ENCODE measurements around the gene OR8G1. TPM values are rescaled to one million over a fixed set of nuclear protein-coding genes. Genes with fewer than 3 reads are reported as not detected.

OR8G1 gene
- total RNA-seq, 4 donors from 2014 or later = not detected

DNA sequence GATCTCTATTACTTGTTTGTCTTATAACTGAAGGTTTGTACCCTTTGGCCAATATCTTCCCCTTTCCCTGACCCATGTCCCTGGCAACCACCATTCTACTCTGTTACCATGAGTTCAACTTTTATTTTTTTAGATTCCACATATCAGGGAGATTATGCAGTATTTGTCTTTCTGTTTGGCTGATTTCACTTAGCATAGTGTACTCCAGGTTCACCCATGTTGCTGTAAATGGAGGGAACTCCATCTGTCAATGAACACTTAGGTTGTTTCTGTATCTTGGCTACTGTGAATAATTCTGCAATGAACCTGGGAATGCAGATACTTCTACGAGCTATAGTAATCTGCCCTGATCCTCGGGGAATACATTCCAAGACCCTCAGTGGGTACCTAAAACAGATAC is 42.9 kb upstream of the OR8G1 start:
- Histone ChIP-seq H3K4me1 (peaks cover 0 to 4% (median 0%) of the 10 kb centered on the region in 4 donors), H3K36me3 (no peaks in the 10 kb centered on the region), H3K9me3 (no peaks in the 10 kb centered on the region), H3K27ac (no peak overlapping the region), H3K4me3 (no peak overlapping the region), H3K27me3 (no peaks in the 10 kb centered on the region)
- WGBS, 2 donors = 76 to 86% methylated on average over 2 of the region's 2 CpGs
- TF ChIP-seq, protein P1, sequence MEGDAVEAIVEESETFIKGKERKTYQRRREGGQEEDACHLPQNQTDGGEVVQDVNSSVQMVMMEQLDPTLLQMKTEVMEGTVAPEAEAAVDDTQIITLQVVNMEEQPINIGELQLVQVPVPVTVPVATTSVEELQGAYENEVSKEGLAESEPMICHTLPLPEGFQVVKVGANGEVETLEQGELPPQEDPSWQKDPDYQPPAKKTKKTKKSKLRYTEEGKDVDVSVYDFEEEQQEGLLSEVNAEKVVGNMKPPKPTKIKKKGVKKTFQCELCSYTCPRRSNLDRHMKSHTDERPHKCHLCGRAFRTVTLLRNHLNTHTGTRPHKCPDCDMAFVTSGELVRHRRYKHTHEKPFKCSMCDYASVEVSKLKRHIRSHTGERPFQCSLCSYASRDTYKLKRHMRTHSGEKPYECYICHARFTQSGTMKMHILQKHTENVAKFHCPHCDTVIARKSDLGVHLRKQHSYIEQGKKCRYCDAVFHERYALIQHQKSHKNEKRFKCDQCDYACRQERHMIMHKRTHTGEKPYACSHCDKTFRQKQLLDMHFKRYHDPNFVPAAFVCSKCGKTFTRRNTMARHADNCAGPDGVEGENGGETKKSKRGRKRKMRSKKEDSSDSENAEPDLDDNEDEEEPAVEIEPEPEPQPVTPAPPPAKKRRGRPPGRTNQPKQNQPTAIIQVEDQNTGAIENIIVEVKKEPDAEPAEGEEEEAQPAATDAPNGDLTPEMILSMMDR (IDR thresholded peaks at IDR 0.05) = no peak
- TF ChIP-seq POLR2A (IDR thresholded peaks at IDR 0.05) = no peak
- no peak for TF ChIP-seq EP300 (IDR thresholded peaks at IDR 0.05)
- no peak for DNase-seq (ENCODE audit: low spot score in 2 of 2)

DNA sequence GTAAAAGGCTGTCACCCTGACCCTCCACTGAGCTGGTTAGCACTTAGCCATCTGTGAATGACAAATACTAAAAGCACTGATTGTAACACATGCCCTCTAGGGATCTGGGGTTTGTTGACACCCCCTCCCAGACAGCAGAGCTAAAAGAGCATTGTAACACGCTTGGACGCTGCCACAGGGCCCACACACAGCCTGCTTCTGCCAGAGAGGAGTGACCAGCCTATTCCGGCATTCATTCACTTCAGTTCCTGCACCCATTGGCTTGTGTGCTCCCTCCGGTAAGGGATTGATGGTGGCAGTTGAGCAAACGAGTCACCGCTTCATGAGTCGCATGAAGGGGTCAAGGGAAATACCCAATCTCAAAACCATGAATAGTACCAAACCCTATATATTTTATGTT is 42.0 kb upstream of the OR8G1 start:
- no peak for DNase-seq (ENCODE audit: low spot score in 2 of 2)
- WGBS, 2 donors = 67 to 71% methylated on average over 7 of the region's 7 CpGs
- Histone ChIP-seq H3K27me3 (no peaks in the 10 kb centered on the region), H3K27ac (no peak overlapping the region), H3K4me1 (peaks cover 0 to 4% (median 0%) of the 10 kb centered on the region in 4 donors), H3K4me3 (no peak overlapping the region), H3K36me3 (no peaks in the 10 kb centered on the region), H3K9me3 (no peaks in the 10 kb centered on the region)
- TF ChIP-seq POLR2A (IDR thresholded peaks at IDR 0.05) = no peak
- TF ChIP-seq EP300 (IDR thresholded peaks at IDR 0.05) = no peak
- TF ChIP-seq, protein P1 (IDR thresholded peaks at IDR 0.05) = no peak

DNA sequence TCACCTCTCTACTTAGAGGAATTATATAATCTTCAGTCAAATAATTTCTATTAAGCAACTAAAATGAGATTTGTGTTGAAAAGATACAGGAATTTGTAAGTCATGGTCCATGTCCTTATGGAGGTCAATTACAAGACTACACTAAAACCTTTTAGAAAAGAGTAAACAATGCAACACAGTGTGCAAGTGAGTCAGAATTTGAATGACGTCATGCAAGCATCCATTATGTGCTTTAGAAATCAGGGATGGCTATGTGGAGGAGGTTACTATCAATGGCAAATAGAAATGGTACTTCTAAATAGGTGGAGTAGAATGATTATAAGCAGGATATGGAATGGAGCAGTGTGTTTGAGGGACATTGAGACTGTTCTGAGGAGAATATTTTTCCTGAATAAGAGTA is 41.2 kb upstream of the OR8G1 start:
- WGBS, 2 donors = 33 to 40% methylated on average over 1 of the region's 1 CpG
- peaks cover 0 to 3% (median 0%) of the 10 kb centered on the region in 4 donors for H3K4me1 ChIP-seq

DNA sequence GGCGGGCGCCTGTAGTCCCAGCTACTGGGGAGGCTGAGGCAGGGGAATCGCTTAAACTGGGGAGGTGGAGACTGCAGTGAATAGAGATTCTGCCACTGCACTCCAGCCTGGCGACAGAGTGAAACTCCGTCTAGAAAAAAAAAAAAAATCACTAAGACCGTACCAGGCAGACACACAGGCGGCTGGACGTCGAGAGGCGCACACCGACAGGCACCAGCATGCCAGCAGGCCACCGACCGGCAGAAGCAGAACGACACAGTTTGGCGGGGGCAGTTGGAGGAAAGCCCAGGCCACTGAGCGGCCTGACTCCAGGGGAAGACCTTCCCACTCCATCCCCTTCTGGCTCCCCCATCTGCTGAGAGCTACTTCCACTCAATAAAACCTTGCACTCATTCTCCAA is 40.2 kb upstream of the OR8G1 start:
- no peak overlapping the region for H3K4me3 ChIP-seq
- no peaks in the 10 kb centered on the region for H3K9me3 ChIP-seq
- H3K27ac ChIP-seq = no peak overlapping the region
- no peak for DNase-seq (ENCODE audit: low spot score in 2 of 2)
- TF ChIP-seq, protein P1 (IDR thresholded peaks at IDR 0.05) = no peak
- no peak for TF ChIP-seq EP300 (IDR thresholded peaks at IDR 0.05)
- no peak for TF ChIP-seq POLR2A (IDR thresholded peaks at IDR 0.05)
- H3K4me1 ChIP-seq = no peaks in the 10 kb centered on the region
- H3K27me3 ChIP-seq = no peaks in the 10 kb centered on the region
- WGBS, 2 donors = 92 to 98% methylated on average over 16 of the region's 16 CpGs
- no peaks in the 10 kb centered on the region for H3K36me3 ChIP-seq

More for the DNA sequence above, 41.2 kb upstream of the OR8G1 start:
- no peaks in the 10 kb centered on the region for H3K9me3 ChIP-seq
- H3K4me3 ChIP-seq = no peak overlapping the region
- no peaks in the 10 kb centered on the region for H3K27me3 ChIP-seq
- no peaks in the 10 kb centered on the region for H3K36me3 ChIP-seq
- TF ChIP-seq EP300 (IDR thresholded peaks at IDR 0.05) (no peak), POLR2A (IDR thresholded peaks at IDR 0.05) (no peak)
- TF ChIP-seq, protein P1 (IDR thresholded peaks at IDR 0.05) = no peak
- H3K27ac ChIP-seq = no peak overlapping the region
- no peak for DNase-seq (ENCODE audit: low spot score in 2 of 2)

DNA sequence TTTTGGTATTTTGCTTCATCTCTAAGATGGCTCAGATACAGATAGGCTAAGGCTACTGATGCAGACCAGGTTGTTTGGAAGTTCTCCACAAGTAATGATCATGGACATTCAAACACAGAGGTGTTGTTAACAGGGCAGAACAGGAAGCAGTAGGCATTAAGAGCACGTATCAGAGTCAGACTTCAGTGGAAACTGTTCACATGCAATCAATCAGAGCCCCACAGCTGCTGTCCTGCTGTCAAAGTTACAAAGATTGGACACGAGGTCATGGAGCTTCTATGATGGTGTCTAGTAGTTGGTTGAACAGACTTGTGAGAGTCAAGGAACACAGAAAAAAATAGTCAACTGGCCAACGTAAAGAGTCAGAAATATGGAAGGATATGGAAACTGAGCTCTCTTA is 37.9 kb upstream of the OR8G1 start:
- DNase-seq (ENCODE audit: low spot score in 2 of 2) = no peak
- 53 to 57% methylated on average over 3 of the region's 3 CpGs for WGBS, 2 donors
- Histone ChIP-seq H3K36me3 (no peaks in the 10 kb centered on the region), H3K4me1 (no peaks in the 10 kb centered on the region), H3K27ac (no peak overlapping the region), H3K4me3 (no peak overlapping the region), H3K27me3 (no peaks in the 10 kb centered on the region), H3K9me3 (no peaks in the 10 kb centered on the region)
- no peak for TF ChIP-seq EP300 (IDR thresholded peaks at IDR 0.05)
- TF ChIP-seq POLR2A (IDR thresholded peaks at IDR 0.05) = no peak

DNA sequence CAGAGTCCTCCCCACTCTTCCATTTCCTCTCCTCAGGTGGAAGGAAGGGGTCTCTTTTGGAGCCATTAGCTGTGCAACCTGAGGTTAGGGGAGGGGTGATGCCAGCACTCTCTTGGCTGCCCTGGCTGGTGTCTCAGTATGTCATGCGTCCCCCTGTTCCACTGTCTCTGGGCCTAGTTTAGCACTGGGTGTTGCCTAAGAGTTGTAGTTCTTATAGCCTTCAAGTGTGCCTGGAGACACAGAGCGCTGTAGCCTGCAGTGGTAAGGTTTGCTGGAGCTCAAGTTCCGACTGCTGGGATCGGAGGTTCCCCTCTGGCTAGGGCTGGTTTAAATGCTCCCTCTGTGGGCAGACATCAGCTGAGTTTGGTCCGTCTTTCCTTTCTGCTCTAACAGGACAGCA is 36.9 kb upstream of the OR8G1 start:
- Histone ChIP-seq H3K27ac (no peak overlapping the region), H3K9me3 (no peaks in the 10 kb centered on the region), H3K27me3 (no peaks in the 10 kb centered on the region), H3K4me1 (no peaks in the 10 kb centered on the region), H3K36me3 (no peaks in the 10 kb centered on the region), H3K4me3 (no peak overlapping the region)
- no peak for DNase-seq (ENCODE audit: low spot score in 2 of 2)
- 85 to 86% methylated on average over 5 of the region's 5 CpGs for WGBS, 2 donors
- TF ChIP-seq, protein P1 (IDR thresholded peaks at IDR 0.05) = no peak
- TF ChIP-seq EP300 (IDR thresholded peaks at IDR 0.05) (no peak), POLR2A (IDR thresholded peaks at IDR 0.05) (no peak)
